SU-DHL-6 (cell line): Measurements from ENCODE around the gene MYLK2.

ENCODE experiments used
- H2AFZ ChIP-seq: fragments of 200-600 bp; sonication (generic); 2 replicates; pipeline ENCODE4 v1.6.1; 2014; ENCODE audit warnings: low read depth, mild to moderate bottlenecking, moderate library complexity, mixed read lengths, antibody characterized with exemption, low read length; ENCODE audit not compliant: severe bottlenecking
- H3F3A ChIP-seq: fragments of 200-600 bp; shearing (Covaris generic); 2 replicates; pipeline ENCODE4 v1.6.0; 2016; ENCODE audit warnings: antibody characterized with exemption, mild to moderate bottlenecking; ENCODE audit not compliant: insufficient read depth
- H3K27ac ChIP-seq: fragments of 200-600 bp; sonication (generic); 2 replicates; pipeline ENCODE4 v1.5.1; 2016; ENCODE audit warnings: low read depth, mild to moderate bottlenecking, low read length, moderate library complexity, mixed read lengths
- H3K27me3 ChIP-seq: fragments of 200-600 bp; sonication (generic), shearing (Covaris generic); 2 replicates; pipeline ENCODE4 v1.6.0; 2014; ENCODE audit warnings: mild to moderate bottlenecking, low read length
- H3K36me3 ChIP-seq: fragments of 200-600 bp; sonication (generic); 2 replicates; pipeline ENCODE4 v1.6.1; 2014; ENCODE audit warnings: mild to moderate bottlenecking, low read length, mixed read lengths
- H3K4me2 ChIP-seq: fragments of 300-600, 200-600 bp; shearing (Covaris generic), sonication (generic); 2 replicates; pipeline ENCODE4 v1.6.0; 2014; ENCODE audit warnings: low read length, low read depth, mild to moderate bottlenecking; ENCODE audit not compliant: poor library complexity, severe bottlenecking
- H3K4me3 ChIP-seq: fragments of 200-600 bp; sonication (generic); 2 replicates; pipeline ENCODE4 v1.5.1; 2014; ENCODE audit warnings: antibody characterized with exemption, low read length, mild to moderate bottlenecking, mixed read lengths; ENCODE audit not compliant: insufficient read depth, poor library complexity, severe bottlenecking
- H3K79me2 ChIP-seq: fragments of 200-600 bp; sonication (generic); 2 replicates; pipeline ENCODE4 v1.6.1; 2014; ENCODE audit warnings: mild to moderate bottlenecking, low read length, moderate library complexity; ENCODE audit not compliant: insufficient read depth
- H3K9ac ChIP-seq: fragments of 200-600 bp; sonication (generic); 2 replicates; pipeline ENCODE4 v1.7.0; 2014; ENCODE audit warnings: mild to moderate bottlenecking, low read length
- H3K9me2 ChIP-seq: fragments of 200-600 bp; sonication (generic); replicated peaks from 2 replicates; pipeline ENCODE4 v1.6.1; 2014; ENCODE audit warnings: low read length; ENCODE audit not compliant: insufficient read depth
- H3K9me3 ChIP-seq: fragments of 200-600 bp; sonication (generic); 2 replicates; pipeline ENCODE4 v1.6.1; 2014; ENCODE audit warnings: low read length, mixed read lengths; ENCODE audit not compliant: insufficient read depth
- H4K20me1 ChIP-seq: fragments of 200-600 bp; sonication (generic); 2 replicates; pipeline ENCODE4 v1.6.1; 2014; ENCODE audit warnings: low read depth, mild to moderate bottlenecking, antibody characterized with exemption, low read length, moderate library complexity, mixed read lengths
- EZH2phosphoT487 ChIP-seq: fragments of 200-600 bp; sonication (generic), shearing (Covaris generic); conservative IDR thresholded peaks from 2 replicates; pipeline ENCODE4 v1.6.1; 2018; ENCODE audit warnings: mild to moderate bottlenecking, antibody characterized with exemption, low read length, moderate library complexity, mixed read lengths
- TF ChIP-seq, protein P1 (sequence below): fragments of 200-600 bp; sonication (generic); IDR thresholded peaks from one replicate; pipeline ENCODE4 v1.5.1; 2017; ENCODE audit warnings: antibody characterized with exemption, mild to moderate bottlenecking, low read length, moderate library complexity; ENCODE audit not compliant: insufficient read depth, poor library complexity, severe bottlenecking

Gene MYLK2

DNA sequence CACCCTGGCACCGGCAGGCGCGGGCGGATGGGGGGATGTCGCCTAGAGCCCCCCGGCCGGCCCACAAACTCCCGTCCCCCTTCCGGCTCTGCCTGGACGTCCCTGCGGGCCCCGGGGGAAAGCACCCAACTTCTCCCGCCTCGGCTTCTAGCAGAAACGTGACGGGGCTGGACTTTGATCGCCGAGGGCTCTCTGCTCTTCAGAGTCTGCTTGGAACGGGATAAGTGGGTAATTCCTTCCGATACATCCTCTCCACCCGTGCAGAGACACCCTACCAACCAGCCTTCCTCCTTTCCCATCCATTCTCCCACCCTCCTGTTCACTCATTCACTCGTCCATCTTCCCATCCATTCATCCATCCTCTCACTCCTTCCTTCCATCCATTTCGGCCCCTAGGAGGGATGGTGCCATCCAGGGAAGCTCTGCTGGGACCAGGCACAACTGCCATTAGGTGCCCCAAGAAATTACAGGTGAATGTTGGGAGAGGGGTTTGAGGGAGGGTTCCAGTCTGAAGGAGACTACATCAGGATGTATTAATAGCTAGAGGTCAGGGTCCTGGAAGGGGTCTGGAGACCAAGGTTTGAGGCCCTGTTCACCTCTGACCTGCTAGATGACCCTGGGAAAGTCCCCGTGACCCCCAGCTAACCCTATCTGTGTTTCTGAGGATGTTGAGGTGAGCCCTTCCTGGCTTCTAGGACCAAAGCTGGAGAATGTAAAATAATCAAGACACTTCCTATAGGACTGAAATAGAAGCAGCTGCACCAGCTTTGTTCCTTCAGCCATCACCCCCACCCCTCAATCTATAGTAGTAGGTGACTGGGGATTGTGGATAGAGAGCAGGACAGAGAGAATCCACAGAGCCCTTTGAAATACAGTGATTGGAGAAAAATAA lies 51.8 kb downstream of the MYLK2 start:
- H4K20me1 ChIP-seq = no peaks in the 10 kb centered on the region
- H3K9ac ChIP-seq = peak overlapping the region; percentile 56
- H3K4me3 ChIP-seq = peak overlapping the region; percentile 47
- H3K9me2 ChIP-seq = no peaks in the 10 kb centered on the region
- H3K9me3 ChIP-seq = no peaks in the 10 kb centered on the region
- no peaks in the 10 kb centered on the region for H3K79me2 ChIP-seq
- H3K27me3 ChIP-seq = no peaks in the 10 kb centered on the region
- H3F3A ChIP-seq = no peaks in the 10 kb centered on the region
- no peak for TF ChIP-seq EZH2phosphoT487
- TF ChIP-seq, protein P1, sequence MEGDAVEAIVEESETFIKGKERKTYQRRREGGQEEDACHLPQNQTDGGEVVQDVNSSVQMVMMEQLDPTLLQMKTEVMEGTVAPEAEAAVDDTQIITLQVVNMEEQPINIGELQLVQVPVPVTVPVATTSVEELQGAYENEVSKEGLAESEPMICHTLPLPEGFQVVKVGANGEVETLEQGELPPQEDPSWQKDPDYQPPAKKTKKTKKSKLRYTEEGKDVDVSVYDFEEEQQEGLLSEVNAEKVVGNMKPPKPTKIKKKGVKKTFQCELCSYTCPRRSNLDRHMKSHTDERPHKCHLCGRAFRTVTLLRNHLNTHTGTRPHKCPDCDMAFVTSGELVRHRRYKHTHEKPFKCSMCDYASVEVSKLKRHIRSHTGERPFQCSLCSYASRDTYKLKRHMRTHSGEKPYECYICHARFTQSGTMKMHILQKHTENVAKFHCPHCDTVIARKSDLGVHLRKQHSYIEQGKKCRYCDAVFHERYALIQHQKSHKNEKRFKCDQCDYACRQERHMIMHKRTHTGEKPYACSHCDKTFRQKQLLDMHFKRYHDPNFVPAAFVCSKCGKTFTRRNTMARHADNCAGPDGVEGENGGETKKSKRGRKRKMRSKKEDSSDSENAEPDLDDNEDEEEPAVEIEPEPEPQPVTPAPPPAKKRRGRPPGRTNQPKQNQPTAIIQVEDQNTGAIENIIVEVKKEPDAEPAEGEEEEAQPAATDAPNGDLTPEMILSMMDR = no peak
- H3K4me2 ChIP-seq = peak overlapping the region; percentile 58
- H3K27ac ChIP-seq = no peak overlapping the region
- H2AFZ ChIP-seq = peak overlapping the region; percentile 92
- H3K36me3 ChIP-seq = no peaks in the 10 kb centered on the region

DNA sequence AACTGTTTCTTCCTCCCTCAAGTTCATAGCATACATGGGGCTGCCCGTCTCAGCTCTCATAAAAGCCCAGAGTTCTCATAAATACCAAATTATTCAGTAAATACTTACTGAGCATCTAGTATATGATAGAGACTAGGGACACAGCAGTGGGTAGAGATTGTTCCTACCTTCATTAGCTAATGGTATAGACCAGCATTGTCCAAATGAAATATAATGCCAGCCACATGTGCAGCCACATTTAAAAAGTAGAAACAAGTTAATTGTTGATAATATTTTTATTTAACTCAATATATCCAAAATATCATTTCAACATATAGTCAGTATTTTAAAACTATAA lies 52.4 kb downstream of the MYLK2 start:
- H3F3A ChIP-seq = no peaks in the 10 kb centered on the region
- no peaks in the 10 kb centered on the region for H3K9me3 ChIP-seq
- no peaks in the 10 kb centered on the region for H3K27me3 ChIP-seq
- no peak overlapping the region for H3K27ac ChIP-seq
- H2AFZ ChIP-seq = no peak overlapping the region
- H3K79me2 ChIP-seq = no peaks in the 10 kb centered on the region
- no peak overlapping the region for H3K4me3 ChIP-seq
- H3K9ac ChIP-seq = no peak overlapping the region
- H3K36me3 ChIP-seq = no peaks in the 10 kb centered on the region
- TF ChIP-seq EZH2phosphoT487 = no peak
- TF ChIP-seq, protein P1 = no peak
- no peaks in the 10 kb centered on the region for H3K9me2 ChIP-seq
- no peak overlapping the region for H3K4me2 ChIP-seq
- no peaks in the 10 kb centered on the region for H4K20me1 ChIP-seq

DNA sequence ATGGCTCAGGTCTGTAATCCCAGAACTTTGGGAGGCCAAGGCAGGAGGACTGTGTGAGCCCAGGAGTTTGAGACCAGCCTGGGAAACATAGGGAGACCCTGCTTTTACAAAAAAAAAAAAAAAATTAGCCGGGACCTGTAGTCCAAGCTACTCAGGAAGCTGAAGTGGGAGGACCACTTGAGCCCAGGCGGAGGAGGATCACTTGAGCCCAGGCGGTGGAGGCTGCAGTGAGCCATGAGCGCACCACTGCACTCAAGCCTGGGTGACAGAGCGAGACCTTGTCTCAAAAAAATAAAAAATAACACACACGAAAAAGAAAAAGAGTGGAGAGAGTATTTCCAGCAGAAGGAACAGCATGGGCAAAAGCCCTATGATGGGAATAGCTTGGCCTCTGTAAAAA lies 53.2 kb downstream of the MYLK2 start:
- no peaks in the 10 kb centered on the region for H3K9me3 ChIP-seq
- no peaks in the 10 kb centered on the region for H3K27me3 ChIP-seq
- H3K27ac ChIP-seq = no peak overlapping the region
- H4K20me1 ChIP-seq = no peaks in the 10 kb centered on the region
- no peak overlapping the region for H3K9ac ChIP-seq
- no peaks in the 10 kb centered on the region for H3K9me2 ChIP-seq
- no peak overlapping the region for H3K4me3 ChIP-seq
- no peaks in the 10 kb centered on the region for H3K36me3 ChIP-seq
- H3F3A ChIP-seq = no peaks in the 10 kb centered on the region
- TF ChIP-seq, protein P1 = no peak
- H3K79me2 ChIP-seq = no peaks in the 10 kb centered on the region
- no peak overlapping the region for H3K4me2 ChIP-seq
- H2AFZ ChIP-seq = no peak overlapping the region
